ENCODE data around the gene AFP. TPM values are rescaled to one million over a fixed set of nuclear protein-coding genes. Genes with fewer than 3 reads are reported as not detected.

AFP gene
- total RNA-seq, 1 donor from 2014 or later: 166 TPM

GRCh38 chr4:73486497-73486896 lies 50.5 kb downstream of the AFP start:
- Mint-ChIP-seq H3K27ac (no peak overlapping the region), H3K4me3 (ENCODE audit: low read depth) (no peak overlapping the region), H3K27me3 (peaks cover 4% of the 10 kb centered on the region), H3K9me3 (ENCODE audit: low read depth) (no peaks in the 10 kb centered on the region), H3K36me3 (ENCODE audit: insufficient read depth) (no peaks in the 10 kb centered on the region), H3K4me1 (ENCODE audit: low read depth) (peaks cover 10% of the 10 kb centered on the region)
- TF ChIP-seq, protein P1, sequence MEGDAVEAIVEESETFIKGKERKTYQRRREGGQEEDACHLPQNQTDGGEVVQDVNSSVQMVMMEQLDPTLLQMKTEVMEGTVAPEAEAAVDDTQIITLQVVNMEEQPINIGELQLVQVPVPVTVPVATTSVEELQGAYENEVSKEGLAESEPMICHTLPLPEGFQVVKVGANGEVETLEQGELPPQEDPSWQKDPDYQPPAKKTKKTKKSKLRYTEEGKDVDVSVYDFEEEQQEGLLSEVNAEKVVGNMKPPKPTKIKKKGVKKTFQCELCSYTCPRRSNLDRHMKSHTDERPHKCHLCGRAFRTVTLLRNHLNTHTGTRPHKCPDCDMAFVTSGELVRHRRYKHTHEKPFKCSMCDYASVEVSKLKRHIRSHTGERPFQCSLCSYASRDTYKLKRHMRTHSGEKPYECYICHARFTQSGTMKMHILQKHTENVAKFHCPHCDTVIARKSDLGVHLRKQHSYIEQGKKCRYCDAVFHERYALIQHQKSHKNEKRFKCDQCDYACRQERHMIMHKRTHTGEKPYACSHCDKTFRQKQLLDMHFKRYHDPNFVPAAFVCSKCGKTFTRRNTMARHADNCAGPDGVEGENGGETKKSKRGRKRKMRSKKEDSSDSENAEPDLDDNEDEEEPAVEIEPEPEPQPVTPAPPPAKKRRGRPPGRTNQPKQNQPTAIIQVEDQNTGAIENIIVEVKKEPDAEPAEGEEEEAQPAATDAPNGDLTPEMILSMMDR (IDR thresholded peaks at IDR 0.05; ENCODE audit: unreplicated experiment): no peak
- no peak for DNase-seq (ENCODE audit: low spot score, unreplicated experiment)

DNA sequence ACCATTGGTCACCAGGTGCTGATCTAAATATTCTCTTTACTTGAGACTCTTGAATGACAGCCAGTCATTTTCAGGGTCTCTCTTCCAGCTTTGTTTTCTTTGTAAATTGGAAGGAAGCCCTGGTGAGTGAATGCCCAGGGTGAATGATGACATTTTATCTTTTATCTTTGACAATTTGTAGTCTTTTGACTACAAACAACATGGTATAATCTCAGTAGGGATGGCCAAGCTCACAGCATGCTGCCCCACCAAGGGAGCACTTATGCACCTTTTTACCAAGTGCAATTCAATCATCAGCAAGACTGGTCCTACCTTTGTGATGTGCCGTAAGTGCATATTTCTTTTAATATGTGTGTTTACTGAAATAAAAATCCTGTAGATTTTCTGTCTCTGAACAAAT lies 51.2 kb downstream of the AFP start:
- H3K4me1 Mint-ChIP-seq (ENCODE audit: low read depth): peaks cover 7% of the 10 kb centered on the region
- no peak overlapping the region for H3K4me3 Mint-ChIP-seq (ENCODE audit: low read depth)
- no peak overlapping the region for H3K27ac Mint-ChIP-seq
- DNase-seq (ENCODE audit: low spot score, unreplicated experiment): no peak
- no peaks in the 10 kb centered on the region for H3K36me3 Mint-ChIP-seq (ENCODE audit: insufficient read depth)
- H3K9me3 Mint-ChIP-seq (ENCODE audit: low read depth): no peaks in the 10 kb centered on the region
- peaks cover 4% of the 10 kb centered on the region for H3K27me3 Mint-ChIP-seq
- TF ChIP-seq, protein P1 (IDR thresholded peaks at IDR 0.05; ENCODE audit: unreplicated experiment): no peak

DNA sequence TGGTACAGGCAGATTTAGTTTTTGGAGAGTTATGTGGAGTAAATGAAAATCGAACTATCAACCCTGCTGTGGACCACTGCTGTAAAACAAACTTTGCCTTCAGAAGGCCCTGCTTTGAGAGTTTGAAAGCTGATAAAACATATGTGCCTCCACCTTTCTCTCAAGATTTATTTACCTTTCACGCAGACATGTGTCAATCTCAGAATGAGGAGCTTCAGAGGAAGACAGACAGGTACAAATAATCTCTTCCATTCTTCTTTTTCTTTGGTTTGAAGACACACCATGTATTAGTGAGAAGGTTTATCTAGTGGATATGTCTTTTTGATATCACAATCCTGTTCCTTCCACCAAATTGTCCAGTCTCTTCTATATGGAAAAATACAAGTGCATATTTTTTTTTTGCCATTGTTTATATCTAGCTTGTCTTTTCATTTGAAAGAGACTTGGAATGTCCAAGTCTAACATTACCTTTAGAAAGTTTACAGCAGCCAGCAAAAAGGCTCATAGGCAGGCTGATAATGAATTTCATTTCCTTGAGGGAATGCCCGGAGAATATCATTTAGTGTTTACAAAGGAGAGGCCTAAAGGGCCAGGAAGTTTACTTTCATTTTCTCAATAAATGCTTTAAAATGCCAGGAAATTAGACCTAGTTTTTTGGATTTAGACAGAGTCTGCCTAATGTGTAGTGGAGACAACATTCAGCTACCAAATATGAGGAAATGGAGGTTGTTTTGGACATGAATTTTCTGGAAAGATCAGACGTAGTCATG lies 64.2 kb downstream of the AFP start:
- H3K27me3 Mint-ChIP-seq: no peaks in the 10 kb centered on the region
- H3K27ac Mint-ChIP-seq: no peak overlapping the region
- peaks cover 10% of the 10 kb centered on the region for H3K4me1 Mint-ChIP-seq (ENCODE audit: low read depth)
- no peaks in the 10 kb centered on the region for H3K9me3 Mint-ChIP-seq (ENCODE audit: low read depth)
- no peaks in the 10 kb centered on the region for H3K36me3 Mint-ChIP-seq (ENCODE audit: insufficient read depth)
- no peak overlapping the region for H3K4me3 Mint-ChIP-seq (ENCODE audit: low read depth)
- TF ChIP-seq, protein P1 (IDR thresholded peaks at IDR 0.05; ENCODE audit: unreplicated experiment): no peak
- no peak for DNase-seq (ENCODE audit: low spot score, unreplicated experiment)

- Mint-ChIP-seq H3K4me1 (ENCODE audit: low read depth) (peaks cover 10% of the 10 kb centered on the region), H3K36me3 (ENCODE audit: insufficient read depth) (no peaks in the 10 kb centered on the region), H3K27ac (no peak overlapping the region), H3K27me3 (no peaks in the 10 kb centered on the region), H3K4me3 (ENCODE audit: low read depth) (no peak overlapping the region), H3K9me3 (ENCODE audit: low read depth) (no peaks in the 10 kb centered on the region)
- DNase-seq (ENCODE audit: low spot score, unreplicated experiment): no peak
- TF ChIP-seq, protein P1 (IDR thresholded peaks at IDR 0.05; ENCODE audit: unreplicated experiment): no peak
Measured at GRCh38 chr4:73501664-73502265, 65.7 kb downstream of the AFP start.

- Mint-ChIP-seq H3K27me3 (no peaks in the 10 kb centered on the region), H3K4me1 (ENCODE audit: low read depth) (peaks cover 4% of the 10 kb centered on the region), H3K9me3 (ENCODE audit: low read depth) (no peaks in the 10 kb centered on the region), H3K36me3 (ENCODE audit: insufficient read depth) (no peaks in the 10 kb centered on the region), H3K27ac (no peak overlapping the region), H3K4me3 (ENCODE audit: low read depth) (no peak overlapping the region)
- TF ChIP-seq, protein P1 (IDR thresholded peaks at IDR 0.05; ENCODE audit: unreplicated experiment): no peak
- no peak for DNase-seq (ENCODE audit: low spot score, unreplicated experiment)
Measured at GRCh38 chr4:73505567-73505966, 69.5 kb downstream of the AFP start.

Other genes starting within 250 kb of the AFP start
- 88.3 and 90.8 TPM in 2 replicates for gene ANKRD17, start 177.4 kb upstream of the AFP start, total RNA-seq
- gene ALB, start 31.9 kb upstream of the AFP start, total RNA-seq: 11.6 and 13.8 TPM in 2 replicates
- 0.26 and 0.47 TPM in 2 replicates for gene AFM, start 45.5 kb downstream of the AFP start, total RNA-seq
- 10.1 and 10.6 TPM in 2 replicates for gene RASSF6, start 184.2 kb downstream of the AFP start, total RNA-seq

Measured in progenitor cell of endocrine pancreas (in vitro differentiated cells).